CD4-positive, alpha-beta T cell treated with Interleukin-4 for 1 hour (primary cell): Measurements from ENCODE around the gene CDCP1.

Source experiments
- DNase-seq, 2 donors: peaks; one replicate each; pipeline ENCODE4 v3.0.0-alpha.2; 2020 to 2022

Gene CDCP1

GRCh38 chr3:45134758-45135521 is 11.2 kb downstream of the CDCP1 start:
- DNase-seq, result no peak

GRCh38 chr3:45132568-45133211 is 13.5 kb downstream of the CDCP1 start:
- no peak for DNase-seq

GRCh38 chr3:45131201-45131600 is 15.0 kb downstream of the CDCP1 start:
- DNase-seq, result no peak

- DNase-seq, result no peak
Observed at GRCh38 chr3:45130476-45130875, 15.7 kb downstream of the CDCP1 start.

- no peak for DNase-seq
Observed at GRCh38 chr3:45128950-45129349, 17.2 kb downstream of the CDCP1 start.

- DNase-seq, result no peak
Observed at GRCh38 chr3:45127130-45127822, 18.9 kb downstream of the CDCP1 start.

- DNase-seq, result no peak
Observed at GRCh38 chr3:45126730-45127129, 19.4 kb downstream of the CDCP1 start.

- no peak for DNase-seq
Observed at GRCh38 chr3:45125550-45126026, 20.6 kb downstream of the CDCP1 start.

- no peak for DNase-seq
Observed at GRCh38 chr3:45124956-45125355, 21.2 kb downstream of the CDCP1 start.

- DNase-seq, result peak in 1 of 2 donors; percentile 28
Observed at GRCh38 chr3:45124352-45124751, 21.8 kb downstream of the CDCP1 start.

- DNase-seq, result peak in 1 of 2 donors; percentile 26
Observed at GRCh38 chr3:45123581-45124269, 22.5 kb downstream of the CDCP1 start.

- peak in 1 of 2 donors; percentile 23 for DNase-seq
Observed at GRCh38 chr3:45123030-45123429, 23.1 kb downstream of the CDCP1 start.

- DNase-seq, result no peak
Observed at GRCh38 chr3:45120359-45121158, 25.6 kb downstream of the CDCP1 start.

GRCh38 chr3:45119824-45120358 is 26.3 kb downstream of the CDCP1 start:
- DNase-seq, result no peak

GRCh38 chr3:45119376-45119775 is 26.8 kb downstream of the CDCP1 start:
- no peak for DNase-seq

GRCh38 chr3:45118615-45119071 is 27.5 kb downstream of the CDCP1 start:
- DNase-seq, result no peak

- no peak for DNase-seq
Observed at GRCh38 chr3:45116350-45116749, 29.8 kb downstream of the CDCP1 start.

- DNase-seq, result no peak
Observed at GRCh38 chr3:45113625-45114050, 32.5 kb downstream of the CDCP1 start.

GRCh38 chr3:45112939-45113338 is 33.2 kb downstream of the CDCP1 start:
- DNase-seq, result no peak

GRCh38 chr3:45110509-45110833 is 35.7 kb downstream of the CDCP1 start:
- DNase-seq, result no peak

GRCh38 chr3:45109771-45110508 is 36.2 kb downstream of the CDCP1 start:
- DNase-seq, result peak; percentile 60 to 64
